Measurements from ENCODE around the gene GRIK3.
"Not testable (repeated sequence)": the region's sequence is repeated elsewhere in the genome, so short reads cannot be mapped to it uniquely, and the experiment has no call there.

GRIK3 gene

GRCh38 chr1:36900128-36900527, 134.2 kb downstream of the GRIK3 start:
- DNase-seq = no peak

- not testable (repeated sequence) for DNase-seq
Observed at GRCh38 chr1:36897813-36898212, 136.5 kb downstream of the GRIK3 start.

- no peak for DNase-seq
Observed at GRCh38 chr1:36894824-36895223, 139.5 kb downstream of the GRIK3 start.

- DNase-seq = no peak
Observed at GRCh38 chr1:36890776-36891175, 143.5 kb downstream of the GRIK3 start.

- DNase-seq = no peak
Observed at GRCh38 chr1:36889478-36890226, 144.7 kb downstream of the GRIK3 start.

GRCh38 chr1:36888811-36889477, 145.4 kb downstream of the GRIK3 start:
- DNase-seq = no peak

GRCh38 chr1:36885540-36886357, 148.6 kb downstream of the GRIK3 start:
- no peak for DNase-seq

GRCh38 chr1:36884801-36885200, 149.5 kb downstream of the GRIK3 start:
- no peak for DNase-seq

- no peak for DNase-seq
Observed at GRCh38 chr1:36884029-36884701, 150.2 kb downstream of the GRIK3 start.

- DNase-seq = no peak
Observed at GRCh38 chr1:36883315-36883949, 150.9 kb downstream of the GRIK3 start.

GRCh38 chr1:36882536-36883285, 151.6 kb downstream of the GRIK3 start:
- no peak for DNase-seq

GRCh38 chr1:36881541-36881940, 152.8 kb downstream of the GRIK3 start:
- no peak for DNase-seq

- DNase-seq = no peak
Observed at GRCh38 chr1:36881068-36881405, 153.3 kb downstream of the GRIK3 start.

GRCh38 chr1:36880155-36881067, 153.9 kb downstream of the GRIK3 start:
- no peak for DNase-seq

- no peak for DNase-seq
Observed at GRCh38 chr1:36879613-36880012, 154.7 kb downstream of the GRIK3 start.

- no peak for DNase-seq
Observed at GRCh38 chr1:36876990-36877389, 157.3 kb downstream of the GRIK3 start.

- no peak for DNase-seq
Observed at GRCh38 chr1:36874271-36875060, 159.8 kb downstream of the GRIK3 start.

GRCh38 chr1:36872858-36873257, 161.5 kb downstream of the GRIK3 start:
- no peak for DNase-seq

- DNase-seq = no peak
Observed at GRCh38 chr1:36872126-36872754, 162.1 kb downstream of the GRIK3 start.
